ENCODE measurements around the gene AP2A2.

DNA sequence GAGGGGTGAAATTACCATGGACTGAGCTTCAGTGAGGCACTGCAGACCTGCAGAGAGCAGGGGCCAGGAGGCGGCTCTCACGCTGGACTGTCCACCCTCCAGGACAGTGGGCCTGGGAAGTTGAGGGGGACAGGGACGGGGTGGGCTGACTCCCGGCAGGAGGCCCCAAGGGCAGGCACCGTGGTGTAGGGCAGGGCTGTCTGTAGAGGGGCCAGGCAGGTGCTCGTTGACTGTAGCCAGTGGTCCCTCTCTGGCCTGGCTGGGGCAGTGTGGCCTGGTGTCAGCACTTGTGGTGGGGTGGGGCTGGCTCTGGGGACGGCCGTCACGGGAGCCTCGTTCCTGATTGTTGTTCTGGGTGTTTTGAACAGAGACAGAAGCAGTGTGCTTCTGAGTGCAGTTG lies 64.4 kb downstream of the AP2A2 start:
- TF ChIP-seq POLR2A (IDR thresholded peaks at IDR 0.05): no peak
- TF ChIP-seq, protein P1, sequence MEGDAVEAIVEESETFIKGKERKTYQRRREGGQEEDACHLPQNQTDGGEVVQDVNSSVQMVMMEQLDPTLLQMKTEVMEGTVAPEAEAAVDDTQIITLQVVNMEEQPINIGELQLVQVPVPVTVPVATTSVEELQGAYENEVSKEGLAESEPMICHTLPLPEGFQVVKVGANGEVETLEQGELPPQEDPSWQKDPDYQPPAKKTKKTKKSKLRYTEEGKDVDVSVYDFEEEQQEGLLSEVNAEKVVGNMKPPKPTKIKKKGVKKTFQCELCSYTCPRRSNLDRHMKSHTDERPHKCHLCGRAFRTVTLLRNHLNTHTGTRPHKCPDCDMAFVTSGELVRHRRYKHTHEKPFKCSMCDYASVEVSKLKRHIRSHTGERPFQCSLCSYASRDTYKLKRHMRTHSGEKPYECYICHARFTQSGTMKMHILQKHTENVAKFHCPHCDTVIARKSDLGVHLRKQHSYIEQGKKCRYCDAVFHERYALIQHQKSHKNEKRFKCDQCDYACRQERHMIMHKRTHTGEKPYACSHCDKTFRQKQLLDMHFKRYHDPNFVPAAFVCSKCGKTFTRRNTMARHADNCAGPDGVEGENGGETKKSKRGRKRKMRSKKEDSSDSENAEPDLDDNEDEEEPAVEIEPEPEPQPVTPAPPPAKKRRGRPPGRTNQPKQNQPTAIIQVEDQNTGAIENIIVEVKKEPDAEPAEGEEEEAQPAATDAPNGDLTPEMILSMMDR (IDR thresholded peaks at IDR 0.05): no peak
